Smooth muscle cell (in vitro differentiated cells): ENCODE measurements around the gene NDUFS7. TPM values are rescaled to one million over a fixed set of nuclear protein-coding genes. Genes with fewer than 3 reads are reported as not detected.

Source experiments
- DNase-seq: peaks from one replicate; lab custom pipeline; 2025; ENCODE audit not compliant: unreplicated experiment; lab: John Stamatoyannopoulos, UW
- H2AFZ ChIP-seq: fragments of 200-600 bp; sonication (generic); 2 replicates; pipeline ENCODE4 v1.6.0; 2016; ENCODE audit warnings: antibody characterized with exemption, low read depth, mild to moderate bottlenecking
- H3F3A ChIP-seq: fragments of 200-600 bp; sonication (generic); 2 replicates; pipeline ENCODE4 v1.6.0; 2017; ENCODE audit warnings: antibody characterized with exemption, low read depth
- H3K27ac ChIP-seq: fragments of 200-600 bp; sonication (generic); 2 replicates; pipeline ENCODE4 v1.5.1; 2016; ENCODE audit warnings: low read depth, mild to moderate bottlenecking
- H3K27me3 ChIP-seq: fragments of 200-600 bp; sonication (generic); 2 replicates; pipeline ENCODE4 v1.6.1; 2016; ENCODE audit warnings: low read depth, mild to moderate bottlenecking
- H3K36me3 ChIP-seq: fragments of 200-600 bp; sonication (generic); 2 replicates; pipeline ENCODE4 v1.5.1; 2016; ENCODE audit warnings: low read depth
- H3K4me1 ChIP-seq: fragments of 200-600 bp; sonication (generic); 2 replicates; pipeline ENCODE4 v1.5.1; 2016; ENCODE audit warnings: low read depth
- H3K4me2 ChIP-seq: fragments of 200-600 bp; sonication (generic); 2 replicates; pipeline ENCODE4 v1.6.0; 2016; ENCODE audit warnings: mild to moderate bottlenecking
- H3K4me3 ChIP-seq: fragments of 200-600 bp; sonication (generic); 2 replicates; pipeline ENCODE4 v1.5.1; 2016; ENCODE audit warnings: mild to moderate bottlenecking
- H3K79me2 ChIP-seq: fragments of 200-600 bp; sonication (generic); 2 replicates; pipeline ENCODE4 v1.6.0; 2016; ENCODE audit warnings: low read depth, mild to moderate bottlenecking
- H3K9ac ChIP-seq: fragments of 200-600 bp; sonication (generic); 2 replicates; pipeline ENCODE4 v1.6.0; 2016; ENCODE audit warnings: low read depth
- H3K9me3 ChIP-seq: fragments of 200-600 bp; sonication (generic); replicated peaks from 2 replicates; pipeline ENCODE4 v1.5.1; 2016; ENCODE audit warnings: low read depth
- H4K20me1 ChIP-seq: fragments of 200-600 bp; sonication (generic); 2 replicates; pipeline ENCODE4 v1.6.0; 2016; ENCODE audit warnings: low read depth
- WGBS: methylation state at CpG from one replicate; pipeline ENCODE4 v1.1.7; 2016; ENCODE audit warnings: low lambda C conversion rate; 5-methylcytosine and 5-hydroxymethylcytosine counted together
- polyA plus RNA-seq: library from polyadenylated mRNA; unstranded; fragments of >200 nt; fragmentation: Nextera tagmentation; extraction: Ambion mirVana; gene quantifications from 2 replicates; pipeline ENCODE4 v1.2.1, GENCODE V29; 2016
- total RNA-seq: library from RNA; depleted of rRNA; stranded (reverse); fragments of >200 nt; gene quantifications from 2 replicates; pipeline ENCODE4 v1.2.3, GENCODE V29; 2014
- TF ChIP-seq, protein P1 (sequence below): fragments of 200-600 bp; sonication (generic); IDR thresholded peaks from 2 replicates; pipeline ENCODE4 v1.5.1; 2017; ENCODE audit warnings: borderline replicate concordance, mild to moderate bottlenecking, antibody characterized with exemption; ENCODE audit not compliant: insufficient read depth, poor library complexity, severe bottlenecking

The NDUFS7 gene
- total and polyA plus RNA-seq, 2 experiments from 2014 or later = 95.8 to 245 TPM

DNA sequence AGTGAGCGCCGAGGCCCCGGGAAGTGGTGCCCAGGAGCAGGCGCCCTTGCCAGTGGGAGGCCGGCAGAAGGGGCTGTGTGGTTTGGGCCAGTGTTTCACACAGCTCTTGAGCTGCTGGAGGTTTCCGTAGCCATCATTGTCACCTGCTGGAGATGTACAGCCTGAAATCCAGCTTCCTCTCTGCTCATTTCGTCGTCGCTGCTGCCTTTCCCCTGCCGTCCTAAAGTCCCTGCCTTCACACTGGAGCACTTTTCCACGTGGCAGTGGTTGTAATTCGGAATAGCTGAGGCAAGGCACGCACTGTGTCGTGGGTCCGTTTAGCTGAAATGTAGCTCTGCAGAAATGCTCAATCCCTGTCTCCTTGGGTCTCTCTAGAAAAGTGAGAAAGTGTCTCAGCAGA lies 36.9 kb downstream of the NDUFS7 start:
- Histone ChIP-seq H3K9me3 (no peaks in the 10 kb centered on the region), H3F3A (peaks cover 18% of the 10 kb centered on the region), H3K36me3 (no peaks in the 10 kb centered on the region), H4K20me1 (peaks cover 91% of the 10 kb centered on the region), H3K4me1 (peaks cover 15% of the 10 kb centered on the region), H3K4me2 (no peak overlapping the region), H2AFZ (no peak overlapping the region), H3K27me3 (no peaks in the 10 kb centered on the region), H3K4me3 (no peak overlapping the region), H3K27ac (no peak overlapping the region), H3K79me2 (peaks cover 78% of the 10 kb centered on the region), H3K9ac (no peak overlapping the region)
- TF ChIP-seq, protein P1, sequence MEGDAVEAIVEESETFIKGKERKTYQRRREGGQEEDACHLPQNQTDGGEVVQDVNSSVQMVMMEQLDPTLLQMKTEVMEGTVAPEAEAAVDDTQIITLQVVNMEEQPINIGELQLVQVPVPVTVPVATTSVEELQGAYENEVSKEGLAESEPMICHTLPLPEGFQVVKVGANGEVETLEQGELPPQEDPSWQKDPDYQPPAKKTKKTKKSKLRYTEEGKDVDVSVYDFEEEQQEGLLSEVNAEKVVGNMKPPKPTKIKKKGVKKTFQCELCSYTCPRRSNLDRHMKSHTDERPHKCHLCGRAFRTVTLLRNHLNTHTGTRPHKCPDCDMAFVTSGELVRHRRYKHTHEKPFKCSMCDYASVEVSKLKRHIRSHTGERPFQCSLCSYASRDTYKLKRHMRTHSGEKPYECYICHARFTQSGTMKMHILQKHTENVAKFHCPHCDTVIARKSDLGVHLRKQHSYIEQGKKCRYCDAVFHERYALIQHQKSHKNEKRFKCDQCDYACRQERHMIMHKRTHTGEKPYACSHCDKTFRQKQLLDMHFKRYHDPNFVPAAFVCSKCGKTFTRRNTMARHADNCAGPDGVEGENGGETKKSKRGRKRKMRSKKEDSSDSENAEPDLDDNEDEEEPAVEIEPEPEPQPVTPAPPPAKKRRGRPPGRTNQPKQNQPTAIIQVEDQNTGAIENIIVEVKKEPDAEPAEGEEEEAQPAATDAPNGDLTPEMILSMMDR = no peak
- WGBS = 94% methylated on average over 15 of the region's 15 CpGs
- DNase-seq = no peak

DNA sequence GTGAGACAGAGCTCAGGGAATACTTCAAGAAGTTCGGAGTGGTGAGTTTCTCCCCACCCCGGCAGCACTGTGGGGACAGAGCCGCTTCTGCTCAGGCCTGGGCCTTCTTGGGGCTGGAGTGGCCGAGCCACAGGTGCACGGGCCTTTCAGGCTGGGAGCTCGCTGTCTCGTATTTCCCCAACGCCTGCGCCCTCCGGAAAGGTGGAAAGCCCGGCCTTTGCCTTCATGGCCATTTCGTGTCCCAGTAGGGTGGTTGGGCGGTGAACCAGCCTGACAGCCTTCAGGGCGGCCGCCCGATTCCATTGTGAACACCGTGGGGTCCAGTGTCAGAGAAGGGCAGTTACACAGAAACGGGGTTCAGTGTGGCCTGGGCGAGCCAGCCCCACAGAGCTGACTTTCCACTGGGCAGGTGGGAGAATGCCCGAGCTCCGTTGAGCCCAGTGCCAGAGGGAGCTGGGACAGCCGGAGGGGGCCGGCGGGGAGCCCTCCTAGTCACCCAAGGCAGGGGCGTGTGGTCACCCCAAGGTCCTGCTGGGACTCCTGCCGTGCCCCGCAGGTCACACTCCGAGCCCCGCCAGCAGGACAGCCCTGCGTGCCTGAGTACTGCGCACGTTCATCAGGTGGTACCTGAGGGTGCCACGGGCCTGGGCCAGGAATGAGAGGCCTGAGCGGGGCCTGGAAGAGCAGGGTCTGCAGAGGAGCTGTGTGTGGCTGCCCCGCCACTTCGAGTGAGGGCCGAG lies 37.7 kb downstream of the NDUFS7 start:
- H3K9ac ChIP-seq = no peak overlapping the region
- no peak overlapping the region for H3K4me2 ChIP-seq
- H3K79me2 ChIP-seq = peaks cover 81% of the 10 kb centered on the region
- 97% methylated on average over 37 of the region's 37 CpGs for WGBS
- peaks cover 11% of the 10 kb centered on the region for H3F3A ChIP-seq
- no peaks in the 10 kb centered on the region for H3K9me3 ChIP-seq
- H3K4me1 ChIP-seq = peaks cover 7% of the 10 kb centered on the region
- H3K27ac ChIP-seq = no peak overlapping the region
- TF ChIP-seq, protein P1 = no peak
- H3K36me3 ChIP-seq = no peaks in the 10 kb centered on the region
- no peaks in the 10 kb centered on the region for H3K27me3 ChIP-seq
- no peak for DNase-seq
- no peak overlapping the region for H3K4me3 ChIP-seq
- H4K20me1 ChIP-seq = peaks cover 91% of the 10 kb centered on the region
- H2AFZ ChIP-seq = no peak overlapping the region

GRCh38 chr19:1421958-1422305 lies 38.2 kb downstream of the NDUFS7 start:
- Histone ChIP-seq H3K9ac (no peak overlapping the region), H3K4me1 (peaks cover 2% of the 10 kb centered on the region), H3F3A (peaks cover 6% of the 10 kb centered on the region), H3K4me2 (no peak overlapping the region), H2AFZ (no peak overlapping the region), H3K27me3 (no peaks in the 10 kb centered on the region), H4K20me1 (peaks cover 91% of the 10 kb centered on the region), H3K36me3 (no peaks in the 10 kb centered on the region), H3K9me3 (no peaks in the 10 kb centered on the region), H3K79me2 (peaks cover 76% of the 10 kb centered on the region), H3K4me3 (no peak overlapping the region), H3K27ac (no peak overlapping the region)
- TF ChIP-seq, protein P1 = no peak
- WGBS = 88% methylated on average over 22 of the region's 22 CpGs
- DNase-seq = no peak

DNA sequence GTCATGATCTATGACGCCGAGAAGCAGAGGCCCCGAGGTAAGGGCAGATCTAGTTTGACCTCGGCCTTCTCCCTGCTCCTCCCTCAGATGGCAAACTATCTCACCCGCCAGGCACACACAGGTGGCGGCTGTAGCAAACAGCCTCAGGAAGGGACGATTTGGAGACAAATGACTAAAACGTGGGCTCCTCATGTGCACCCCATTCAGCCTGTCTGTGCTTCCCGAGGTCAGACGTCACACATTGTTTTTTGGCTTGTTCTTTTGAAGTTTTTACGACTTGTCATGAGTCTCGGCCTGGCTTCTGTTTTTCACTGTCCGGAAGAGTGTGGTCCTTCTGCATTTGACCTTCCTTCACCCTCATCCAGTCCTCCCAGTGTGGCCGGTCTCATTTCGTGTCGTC lies 38.7 kb downstream of the NDUFS7 start:
- H2AFZ ChIP-seq = no peak overlapping the region
- no peaks in the 10 kb centered on the region for H3K9me3 ChIP-seq
- H3F3A ChIP-seq = peaks cover 4% of the 10 kb centered on the region
- DNase-seq = no peak
- TF ChIP-seq, protein P1 = no peak
- 83% methylated on average over 16 of the region's 16 CpGs for WGBS
- no peaks in the 10 kb centered on the region for H3K4me1 ChIP-seq
- no peak overlapping the region for H3K9ac ChIP-seq
- peaks cover 71% of the 10 kb centered on the region for H3K79me2 ChIP-seq
- no peak overlapping the region for H3K4me3 ChIP-seq
- no peak overlapping the region for H3K4me2 ChIP-seq
- H4K20me1 ChIP-seq = peaks cover 91% of the 10 kb centered on the region
- H3K36me3 ChIP-seq = no peaks in the 10 kb centered on the region
- no peak overlapping the region for H3K27ac ChIP-seq
- H3K27me3 ChIP-seq = no peaks in the 10 kb centered on the region
